Prostate gland (tissue), 2 donors: ENCODE results near the gene EDRF1.

Experiments
- POLR2A ChIP-seq: fragments of 450-650 bp; IDR thresholded peaks from one replicate; pipeline ENCODE4 v1.6.1; 2016; ENCODE audit warnings: antibody characterized with exemption, mild to moderate bottlenecking
- TF ChIP-seq, protein P1 (sequence below), 4 experiments: fragments of 200-600 bp in 2 of 4; fragments of 450-650 bp in 2 of 4; sonication (generic) in 2 of 4; IDR thresholded peaks; 1 replicate in 3 of 4; 2 replicates in 1 of 4; pipeline ENCODE4 v1.5.1; 2016 to 2019; ENCODE audit warnings: antibody characterized with exemption in 4 of 4, mild to moderate bottlenecking in 2 of 4, moderate library complexity in 2 of 4

DNA sequence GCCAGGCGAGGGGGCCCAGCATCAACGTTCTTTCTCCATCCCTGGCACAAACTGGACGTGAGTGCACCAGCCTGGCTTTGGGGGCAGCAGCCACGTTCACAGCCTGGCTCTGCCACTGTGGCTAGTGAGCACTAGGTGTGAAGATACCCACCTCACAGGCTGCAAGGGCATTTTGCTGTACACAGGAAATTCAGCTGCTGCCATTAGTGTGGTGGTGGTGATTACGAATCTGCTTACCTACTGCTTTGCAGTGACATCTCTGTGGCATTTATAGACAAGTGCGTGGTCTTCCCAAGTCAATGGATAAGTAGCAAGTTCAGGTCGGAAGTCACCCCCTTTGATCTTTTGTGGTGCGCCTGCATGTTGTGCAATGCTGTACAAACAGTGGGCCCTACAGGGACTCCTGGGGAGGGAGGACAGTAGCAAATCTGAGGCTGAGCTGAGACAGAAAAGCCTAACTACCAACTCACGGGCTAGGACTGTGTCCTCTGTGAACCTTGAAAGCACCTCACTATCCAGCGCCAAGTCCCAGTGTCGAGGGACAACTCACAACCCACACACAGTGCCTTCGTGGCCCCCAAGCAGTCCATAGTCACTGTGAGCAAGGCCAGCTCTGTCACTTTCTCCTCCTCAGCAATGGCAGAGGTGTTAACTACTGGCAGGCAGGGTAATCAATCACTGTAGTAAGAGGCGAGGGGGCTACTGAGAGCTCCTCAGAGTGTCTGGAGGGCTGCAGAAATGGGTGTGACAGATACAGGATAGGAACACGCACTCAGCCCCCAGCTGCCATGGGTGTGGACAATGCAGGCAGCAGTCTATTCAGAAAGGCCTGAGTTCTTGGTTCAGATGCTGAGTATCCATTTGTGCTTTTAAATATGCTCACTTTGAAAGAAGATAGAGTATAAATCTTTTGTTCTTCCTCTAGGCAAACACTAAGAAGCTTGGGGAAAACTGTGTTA lies 73.1 kb downstream of the EDRF1 start:
- TF ChIP-seq, protein P1, sequence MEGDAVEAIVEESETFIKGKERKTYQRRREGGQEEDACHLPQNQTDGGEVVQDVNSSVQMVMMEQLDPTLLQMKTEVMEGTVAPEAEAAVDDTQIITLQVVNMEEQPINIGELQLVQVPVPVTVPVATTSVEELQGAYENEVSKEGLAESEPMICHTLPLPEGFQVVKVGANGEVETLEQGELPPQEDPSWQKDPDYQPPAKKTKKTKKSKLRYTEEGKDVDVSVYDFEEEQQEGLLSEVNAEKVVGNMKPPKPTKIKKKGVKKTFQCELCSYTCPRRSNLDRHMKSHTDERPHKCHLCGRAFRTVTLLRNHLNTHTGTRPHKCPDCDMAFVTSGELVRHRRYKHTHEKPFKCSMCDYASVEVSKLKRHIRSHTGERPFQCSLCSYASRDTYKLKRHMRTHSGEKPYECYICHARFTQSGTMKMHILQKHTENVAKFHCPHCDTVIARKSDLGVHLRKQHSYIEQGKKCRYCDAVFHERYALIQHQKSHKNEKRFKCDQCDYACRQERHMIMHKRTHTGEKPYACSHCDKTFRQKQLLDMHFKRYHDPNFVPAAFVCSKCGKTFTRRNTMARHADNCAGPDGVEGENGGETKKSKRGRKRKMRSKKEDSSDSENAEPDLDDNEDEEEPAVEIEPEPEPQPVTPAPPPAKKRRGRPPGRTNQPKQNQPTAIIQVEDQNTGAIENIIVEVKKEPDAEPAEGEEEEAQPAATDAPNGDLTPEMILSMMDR (IDR thresholded peaks at IDR 0.05) = no peak
- no peak for TF ChIP-seq POLR2A
